Hepatocyte (in vitro differentiated cells): ENCODE results near the gene PAPPA. TPM values are rescaled to one million over a fixed set of nuclear protein-coding genes. Genes with fewer than 3 reads are reported as not detected.

Experiments used
- DNase-seq: peaks from one replicate; pipeline ENCODE4 v3.0.0-alpha.2; 2016; ENCODE audit warnings: low spot score
- H2AFZ ChIP-seq: fragments of 200-600 bp; sonication (generic); 2 replicates; pipeline ENCODE4 v1.6.0; 2016; ENCODE audit warnings: antibody characterized with exemption, mild to moderate bottlenecking
- H3K27ac ChIP-seq: fragments of 200-600 bp; sonication (generic); 2 replicates; pipeline ENCODE4 v1.5.1; 2016; ENCODE audit warnings: mild to moderate bottlenecking
- H3K27me3 ChIP-seq: fragments of 200-600 bp; sonication (generic); 2 replicates; pipeline ENCODE4 v1.6.1; 2016
- H3K36me3 ChIP-seq: fragments of 200-600 bp; sonication (generic); replicated peaks from 2 replicates; pipeline ENCODE4 v1.5.1; 2016; ENCODE audit warnings: low read depth; ENCODE audit not compliant: insufficient read depth
- H3K4me1 ChIP-seq: fragments of 200-600 bp; sonication (generic); 2 replicates; pipeline ENCODE4 v1.5.1; 2016; ENCODE audit warnings: mild to moderate bottlenecking, moderate library complexity; ENCODE audit not compliant: insufficient read depth
- H3K4me2 ChIP-seq: fragments of 200-600 bp; sonication (generic); 2 replicates; pipeline ENCODE4 v1.6.0; 2016
- H3K4me3 ChIP-seq: fragments of 200-600 bp; sonication (generic); 2 replicates; pipeline ENCODE4 v1.5.1; 2016; ENCODE audit warnings: mild to moderate bottlenecking
- H3K79me2 ChIP-seq: fragments of 200-600 bp; sonication (generic); 2 replicates; pipeline ENCODE4 v1.6.0; 2017; ENCODE audit warnings: mild to moderate bottlenecking
- H3K9me2 ChIP-seq: fragments of 200-600 bp; sonication (generic); replicated peaks from 2 replicates; pipeline ENCODE4 v1.6.0; 2017; ENCODE audit warnings: mild to moderate bottlenecking; ENCODE audit not compliant: insufficient read depth
- H3K9me3 ChIP-seq: fragments of 200-600 bp; sonication (generic); 2 replicates; pipeline ENCODE4 v1.5.1; 2016; ENCODE audit warnings: low read depth, mild to moderate bottlenecking
- H4K20me1 ChIP-seq: fragments of 200-600 bp; sonication (generic); 2 replicates; pipeline ENCODE4 v1.6.0; 2016; ENCODE audit warnings: mild to moderate bottlenecking; ENCODE audit not compliant: insufficient read depth, poor library complexity, severe bottlenecking
- EZH2 ChIP-seq: fragments of 200-600 bp; sonication (generic); IDR thresholded peaks from 2 replicates; pipeline ENCODE4 v1.6.1; 2016; ENCODE audit warnings: antibody characterized with exemption, mild to moderate bottlenecking, borderline replicate concordance
- EZH2phosphoT487 ChIP-seq: fragments of 200-600 bp; sonication (generic); IDR thresholded peaks from one replicate; pipeline ENCODE4 v1.6.1; 2018; ENCODE audit warnings: antibody characterized with exemption, mild to moderate bottlenecking, low read depth, moderate library complexity; ENCODE audit not compliant: unreplicated experiment, severe bottlenecking
- WGBS: methylation state at CpG from one replicate; pipeline ENCODE4 v1.1.6; 2016; ENCODE audit warnings: low lambda C conversion rate; ENCODE audit errors: missing lambda C conversion rate; 5-methylcytosine and 5-hydroxymethylcytosine counted together
- polyA plus RNA-seq: library from polyadenylated mRNA; unstranded; fragments of >200 nt; fragmentation: Nextera tagmentation; extraction: Ambion mirVana; gene quantifications from 2 replicates; pipeline ENCODE4 v1.2.1, GENCODE V29; 2016
- total RNA-seq: library from RNA; depleted of rRNA; stranded (reverse); fragments of >200 nt; gene quantifications from 2 replicates; pipeline ENCODE4 v1.2.3, GENCODE V29; 2014
- TF ChIP-seq, protein P1 (sequence below): fragments of 200-600 bp; sonication (generic); IDR thresholded peaks from 2 replicates; pipeline ENCODE4 v1.5.1; 2016; ENCODE audit warnings: antibody characterized with exemption, mild to moderate bottlenecking; ENCODE audit not compliant: poor library complexity

PAPPA gene
- total and polyA plus RNA-seq, 2 experiments from 2014 or later, result 2.8 to 12.3 TPM

DNA sequence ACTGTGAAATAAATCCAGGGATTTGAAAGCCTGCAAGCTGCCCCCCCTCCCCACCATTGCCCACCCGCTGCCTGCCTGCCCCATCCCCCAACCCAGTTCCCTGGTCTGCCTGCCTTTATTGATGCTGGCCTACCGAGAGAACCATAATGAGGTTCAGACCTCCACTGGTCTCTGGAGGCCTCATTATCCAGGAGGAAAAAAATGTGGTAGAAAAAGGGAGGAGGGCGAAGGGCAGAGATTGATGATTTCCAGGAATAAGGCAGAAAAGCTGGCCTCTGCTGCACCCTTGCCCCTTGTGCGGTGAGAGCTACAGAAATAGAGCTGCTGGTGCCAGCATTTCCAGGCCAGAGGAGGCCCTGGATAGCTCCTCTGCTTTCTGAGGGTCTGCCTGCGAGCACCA is 216.1 kb downstream of the PAPPA start:
- H4K20me1 ChIP-seq, result no peaks in the 10 kb centered on the region
- H3K4me1 ChIP-seq, result peaks cover 15% of the 10 kb centered on the region
- no peak overlapping the region for H3K27ac ChIP-seq
- H3K9me3 ChIP-seq, result no peaks in the 10 kb centered on the region
- H2AFZ ChIP-seq, result no peak overlapping the region
- WGBS, result 62% methylated on average over 4 of the region's 5 CpGs
- H3K9me2 ChIP-seq, result no peaks in the 10 kb centered on the region
- H3K79me2 ChIP-seq, result no peaks in the 10 kb centered on the region
- no peak overlapping the region for H3K4me2 ChIP-seq
- H3K36me3 ChIP-seq, result no peaks in the 10 kb centered on the region
- DNase-seq, result no peak
- no peak for TF ChIP-seq EZH2phosphoT487
- TF ChIP-seq, protein P1, sequence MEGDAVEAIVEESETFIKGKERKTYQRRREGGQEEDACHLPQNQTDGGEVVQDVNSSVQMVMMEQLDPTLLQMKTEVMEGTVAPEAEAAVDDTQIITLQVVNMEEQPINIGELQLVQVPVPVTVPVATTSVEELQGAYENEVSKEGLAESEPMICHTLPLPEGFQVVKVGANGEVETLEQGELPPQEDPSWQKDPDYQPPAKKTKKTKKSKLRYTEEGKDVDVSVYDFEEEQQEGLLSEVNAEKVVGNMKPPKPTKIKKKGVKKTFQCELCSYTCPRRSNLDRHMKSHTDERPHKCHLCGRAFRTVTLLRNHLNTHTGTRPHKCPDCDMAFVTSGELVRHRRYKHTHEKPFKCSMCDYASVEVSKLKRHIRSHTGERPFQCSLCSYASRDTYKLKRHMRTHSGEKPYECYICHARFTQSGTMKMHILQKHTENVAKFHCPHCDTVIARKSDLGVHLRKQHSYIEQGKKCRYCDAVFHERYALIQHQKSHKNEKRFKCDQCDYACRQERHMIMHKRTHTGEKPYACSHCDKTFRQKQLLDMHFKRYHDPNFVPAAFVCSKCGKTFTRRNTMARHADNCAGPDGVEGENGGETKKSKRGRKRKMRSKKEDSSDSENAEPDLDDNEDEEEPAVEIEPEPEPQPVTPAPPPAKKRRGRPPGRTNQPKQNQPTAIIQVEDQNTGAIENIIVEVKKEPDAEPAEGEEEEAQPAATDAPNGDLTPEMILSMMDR, result no peak
- no peak for TF ChIP-seq EZH2
- H3K27me3 ChIP-seq, result no peaks in the 10 kb centered on the region
- H3K4me3 ChIP-seq, result no peak overlapping the region

DNA sequence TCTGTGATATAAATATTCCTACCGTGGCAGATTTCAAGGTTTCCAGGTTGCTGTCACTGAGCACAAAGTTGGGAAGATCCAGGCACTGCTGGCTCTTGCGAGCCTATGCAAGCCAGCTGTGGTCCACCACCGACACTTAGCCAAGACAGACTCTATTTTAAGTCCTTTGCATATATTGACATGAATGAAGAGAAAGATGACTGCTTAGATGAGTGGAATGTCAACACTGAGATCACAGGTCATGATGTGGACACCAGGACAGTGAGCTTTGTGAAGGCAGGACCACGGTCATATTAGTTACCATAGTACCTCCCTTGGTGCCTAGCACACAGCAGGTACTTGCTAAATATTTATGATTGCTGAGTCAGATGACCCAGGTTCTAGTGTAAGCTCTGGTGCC is 217.0 kb downstream of the PAPPA start:
- Histone ChIP-seq H3K9me3 (no peaks in the 10 kb centered on the region), H3K27ac (no peak overlapping the region), H3K9me2 (no peaks in the 10 kb centered on the region), H3K79me2 (no peaks in the 10 kb centered on the region), H4K20me1 (no peaks in the 10 kb centered on the region), H3K4me2 (no peak overlapping the region), H3K36me3 (no peaks in the 10 kb centered on the region), H2AFZ (no peak overlapping the region), H3K4me1 (peaks cover 9% of the 10 kb centered on the region), H3K4me3 (no peak overlapping the region), H3K27me3 (no peaks in the 10 kb centered on the region)
- 88% methylated on average over 4 of the region's 4 CpGs for WGBS
- DNase-seq, result no peak
- TF ChIP-seq EZH2, result no peak
- TF ChIP-seq, protein P1, result no peak
- no peak for TF ChIP-seq EZH2phosphoT487

DNA sequence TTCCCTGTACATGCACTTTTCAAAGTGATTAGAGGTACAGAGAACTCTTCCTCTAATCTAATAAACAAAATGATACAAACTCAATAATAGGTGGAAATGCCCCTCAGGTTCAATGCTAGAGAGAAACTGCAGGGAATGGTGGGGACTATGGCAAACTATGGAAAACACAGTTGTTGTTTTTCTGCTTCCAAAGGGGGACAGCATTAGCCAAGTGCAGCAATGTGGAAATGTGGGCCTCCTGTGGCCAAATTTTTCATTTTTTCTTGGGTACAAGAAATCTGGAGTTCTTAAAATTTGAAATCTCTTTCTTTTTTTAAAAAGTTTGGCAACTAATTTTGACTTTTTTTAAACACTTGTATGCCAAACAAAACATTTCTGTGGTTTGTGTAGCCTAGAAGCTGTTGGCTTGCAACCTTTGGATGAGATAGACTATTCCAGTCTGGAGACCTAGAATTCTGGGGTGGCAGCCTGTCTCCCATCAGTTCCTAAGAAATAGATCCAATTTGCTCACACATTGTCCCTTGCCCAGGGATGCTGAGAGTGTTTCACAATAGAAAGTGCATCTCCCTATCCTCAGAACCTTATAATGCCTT is 218.6 kb downstream of the PAPPA start:
- Histone ChIP-seq H3K79me2 (no peaks in the 10 kb centered on the region), H3K4me2 (no peak overlapping the region), H2AFZ (no peak overlapping the region), H3K9me2 (no peaks in the 10 kb centered on the region), H3K27ac (no peak overlapping the region), H3K36me3 (no peaks in the 10 kb centered on the region), H3K4me1 (peaks cover 9% of the 10 kb centered on the region), H3K9me3 (no peaks in the 10 kb centered on the region), H3K4me3 (no peak overlapping the region), H4K20me1 (no peaks in the 10 kb centered on the region), H3K27me3 (no peaks in the 10 kb centered on the region)
- DNase-seq, result no peak
- no peak for TF ChIP-seq EZH2

DNA sequence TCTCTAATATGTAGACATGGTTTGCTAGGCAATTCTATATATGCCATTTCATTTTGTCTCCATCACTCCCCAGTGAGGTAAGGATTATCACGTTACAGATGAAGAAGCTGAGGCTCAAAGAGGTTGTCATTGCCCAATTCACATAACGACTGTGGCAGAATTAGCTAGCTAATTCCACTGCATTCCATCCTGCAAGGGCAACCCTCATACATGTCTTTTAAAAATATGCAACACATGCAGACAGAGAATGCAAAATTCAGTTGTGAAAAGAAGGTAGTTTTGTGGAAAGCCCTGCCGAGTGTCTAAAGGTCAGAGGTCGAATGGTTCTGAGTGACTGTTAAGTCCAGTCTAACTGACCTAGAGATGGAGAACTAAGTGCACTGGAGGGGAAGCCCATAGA is 219.2 kb downstream of the PAPPA start:
- Histone ChIP-seq H3K4me3 (no peak overlapping the region), H3K9me2 (no peaks in the 10 kb centered on the region), H3K4me2 (no peak overlapping the region), H2AFZ (no peak overlapping the region), H3K4me1 (peaks cover 9% of the 10 kb centered on the region), H3K27ac (no peak overlapping the region), H4K20me1 (no peaks in the 10 kb centered on the region), H3K9me3 (no peaks in the 10 kb centered on the region), H3K27me3 (no peaks in the 10 kb centered on the region), H3K36me3 (no peaks in the 10 kb centered on the region), H3K79me2 (no peaks in the 10 kb centered on the region)
- TF ChIP-seq EZH2phosphoT487, result no peak
- TF ChIP-seq EZH2, result no peak
- TF ChIP-seq, protein P1, result no peak
- no peak for DNase-seq
- WGBS, result 80% methylated on average over 4 of the region's 4 CpGs
